ENCODE data around the gene GALNT8. TPM values are rescaled to one million over a fixed set of nuclear protein-coding genes. Genes with fewer than 3 reads are reported as not detected.

Gene GALNT8
- total and polyA plus RNA-seq, 2 experiments from 2014 or later, result 3.8 to 7.7 TPM

DNA sequence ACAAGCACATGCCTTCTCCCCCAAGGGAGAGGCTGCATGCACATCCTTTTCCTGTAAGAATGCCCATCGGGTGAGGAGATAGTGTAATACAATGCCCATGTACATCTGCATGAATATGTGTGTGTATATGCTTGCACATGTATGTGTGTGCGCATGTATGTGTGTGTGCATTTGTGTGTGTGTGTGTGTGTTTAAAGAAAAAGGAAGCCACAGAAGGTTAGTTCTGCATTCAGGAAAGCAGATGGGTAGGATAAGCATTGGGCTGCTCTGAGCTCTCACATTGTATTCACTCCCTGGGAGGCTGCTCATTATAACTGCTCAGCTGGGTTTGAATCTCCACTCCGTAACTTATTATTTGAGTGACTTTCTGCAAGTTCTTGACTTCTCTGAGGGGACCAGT lies 74.3 kb downstream of the GALNT8 start (continued):
- TF ChIP-seq NANOG (IDR thresholded peaks at IDR 0.05; ENCODE audit: borderline replicate concordance) (no peak), ETS1 (IDR thresholded peaks at IDR 0.05) (no peak), EZH2 (IDR thresholded peaks at IDR 0.05; ENCODE audit: low read depth, unreplicated experiment) (no peak)

DNA sequence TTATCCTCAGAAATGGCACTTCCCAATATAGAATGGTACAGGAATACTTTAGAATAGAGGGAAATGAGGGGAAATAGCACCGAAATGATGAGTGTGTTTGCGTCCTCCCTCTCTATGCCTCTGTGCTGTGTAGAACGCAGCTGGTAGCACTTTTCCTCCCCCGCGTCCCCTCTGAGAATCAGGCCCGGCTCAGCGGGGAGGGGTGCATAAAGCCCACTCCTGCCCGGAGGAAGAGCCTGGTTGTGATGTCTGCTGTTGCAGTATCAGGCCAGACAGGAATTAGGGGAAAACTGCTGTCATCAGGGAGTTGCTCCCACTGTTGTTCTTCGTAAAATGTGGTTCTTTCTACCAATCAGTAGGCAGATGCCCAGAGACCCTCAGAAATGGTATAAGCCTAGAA lies 76.0 kb downstream of the GALNT8 start:
- H3K27ac ChIP-seq (ENCODE audit: low read depth), result no peak overlapping the region
- H3K4me3 ChIP-seq, result no peak overlapping the region
- Mint-ChIP-seq H3K4me3 (no peak overlapping the region), H3K36me3 (ENCODE audit: low read depth) (peaks cover 5% of the 10 kb centered on the region), H3K9me3 (peaks cover 7% of the 10 kb centered on the region; the same call in 2 of the 3 replicates), H3K27me3 (ENCODE audit: insufficient read depth, low read depth, poor library complexity) (peaks cover 4% of the 10 kb centered on the region), H3K27ac (no peak overlapping the region), H3K4me1 (no peaks in the 10 kb centered on the region)
- no peaks in the 10 kb centered on the region for H3F3A ChIP-seq (replicated peaks; ENCODE audit: low read depth)
- no peaks in the 10 kb centered on the region for H3K79me2 ChIP-seq (replicated peaks; ENCODE audit: insufficient read depth)
- no peaks in the 10 kb centered on the region for H3K36me3 ChIP-seq (ENCODE audit: insufficient read depth)
- H3K4me1 ChIP-seq (ENCODE audit: insufficient read depth), result no peaks in the 10 kb centered on the region
- H2AFZ ChIP-seq, result no peak overlapping the region
- no peaks in the 10 kb centered on the region for H3K9me2 ChIP-seq (ENCODE audit: insufficient read depth)
- no peaks in the 10 kb centered on the region for H3K27me3 ChIP-seq (ENCODE audit: insufficient read depth)
- TF ChIP-seq, protein P1, sequence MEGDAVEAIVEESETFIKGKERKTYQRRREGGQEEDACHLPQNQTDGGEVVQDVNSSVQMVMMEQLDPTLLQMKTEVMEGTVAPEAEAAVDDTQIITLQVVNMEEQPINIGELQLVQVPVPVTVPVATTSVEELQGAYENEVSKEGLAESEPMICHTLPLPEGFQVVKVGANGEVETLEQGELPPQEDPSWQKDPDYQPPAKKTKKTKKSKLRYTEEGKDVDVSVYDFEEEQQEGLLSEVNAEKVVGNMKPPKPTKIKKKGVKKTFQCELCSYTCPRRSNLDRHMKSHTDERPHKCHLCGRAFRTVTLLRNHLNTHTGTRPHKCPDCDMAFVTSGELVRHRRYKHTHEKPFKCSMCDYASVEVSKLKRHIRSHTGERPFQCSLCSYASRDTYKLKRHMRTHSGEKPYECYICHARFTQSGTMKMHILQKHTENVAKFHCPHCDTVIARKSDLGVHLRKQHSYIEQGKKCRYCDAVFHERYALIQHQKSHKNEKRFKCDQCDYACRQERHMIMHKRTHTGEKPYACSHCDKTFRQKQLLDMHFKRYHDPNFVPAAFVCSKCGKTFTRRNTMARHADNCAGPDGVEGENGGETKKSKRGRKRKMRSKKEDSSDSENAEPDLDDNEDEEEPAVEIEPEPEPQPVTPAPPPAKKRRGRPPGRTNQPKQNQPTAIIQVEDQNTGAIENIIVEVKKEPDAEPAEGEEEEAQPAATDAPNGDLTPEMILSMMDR (conservative IDR thresholded peaks at IDR 0.05; ENCODE audit: low read depth in 2 of 2), result no peak
- TF ChIP-seq JUNB (IDR thresholded peaks at IDR 0.05; ENCODE audit: unreplicated experiment) (no peak), ZNF462 (CRISPR knock-in tag; IDR thresholded peaks at IDR 0.05) (no peak), STAT1 (IDR thresholded peaks at IDR 0.05; ENCODE audit: unreplicated experiment) (no peak), EZH2phosphoT487 (IDR thresholded peaks at IDR 0.05; ENCODE audit: unreplicated experiment) (no peak), ETS1 (IDR thresholded peaks at IDR 0.05) (no peak), NANOG (IDR thresholded peaks at IDR 0.05; ENCODE audit: borderline replicate concordance) (no peak), CREB1 (CRISPR knock-in tag; IDR thresholded peaks at IDR 0.05; ENCODE audit: low read depth) (no peak), POLR2AphosphoS5 (IDR thresholded peaks at IDR 0.05; ENCODE audit: low read depth) (no peak), ZNF114 (CRISPR knock-in tag; IDR thresholded peaks at IDR 0.05) (no peak)
- no peaks in the 10 kb centered on the region for H4K20me1 ChIP-seq (replicated peaks; ENCODE audit: insufficient read depth)
- no peak overlapping the region for H3K4me2 ChIP-seq
- ATAC-seq, result no peak; the same call in 2 of the 3 replicates
- DNase-seq (ENCODE audit: low spot score), result no peak
